B cell (primary cell): ENCODE results near the gene TJP2.

Source experiments
- CTCF ChIP-seq: fragments of 200-600 bp; IDR thresholded peaks from one replicate; pipeline ENCODE4 v1.8.0; 2022; ENCODE audit warnings: antibody characterized with exemption, mild to moderate bottlenecking
- EZH2 ChIP-seq: IDR thresholded peaks from 2 replicates; pipeline ENCODE4 v1.6.1; 2012; ENCODE audit warnings: borderline replicate concordance, low read depth, mild to moderate bottlenecking, moderate library complexity, low read length; ENCODE audit not compliant: insufficient read depth, poor library complexity, severe bottlenecking

GRCh38 chr9:69140123-69140735 is 33.8 kb upstream of the TJP2 start:
- TF ChIP-seq CTCF (no peak), EZH2 (no peak)
